Umbilical cord (tissue), 2 donors: ENCODE data around the gene LETM1. TPM values are rescaled to one million over a fixed set of nuclear protein-coding genes. Genes with fewer than 3 reads are reported as not detected.

Experiments
- DNase-seq: peaks from one replicate; pipeline ENCODE4 v3.0.0-alpha.2; 2015; ENCODE audit warnings: low spot score
- total RNA-seq: library from RNA; depleted of rRNA; stranded (reverse); fragments of >200 nt; gene quantifications from one replicate; pipeline ENCODE4 v1.2.3, GENCODE V29; 2014; ENCODE audit warnings: low replicate concordance; ENCODE audit not compliant: insufficient read depth

The LETM1 gene
- total RNA-seq, 1 donor from 2014 or later: 37.6 TPM

DNA sequence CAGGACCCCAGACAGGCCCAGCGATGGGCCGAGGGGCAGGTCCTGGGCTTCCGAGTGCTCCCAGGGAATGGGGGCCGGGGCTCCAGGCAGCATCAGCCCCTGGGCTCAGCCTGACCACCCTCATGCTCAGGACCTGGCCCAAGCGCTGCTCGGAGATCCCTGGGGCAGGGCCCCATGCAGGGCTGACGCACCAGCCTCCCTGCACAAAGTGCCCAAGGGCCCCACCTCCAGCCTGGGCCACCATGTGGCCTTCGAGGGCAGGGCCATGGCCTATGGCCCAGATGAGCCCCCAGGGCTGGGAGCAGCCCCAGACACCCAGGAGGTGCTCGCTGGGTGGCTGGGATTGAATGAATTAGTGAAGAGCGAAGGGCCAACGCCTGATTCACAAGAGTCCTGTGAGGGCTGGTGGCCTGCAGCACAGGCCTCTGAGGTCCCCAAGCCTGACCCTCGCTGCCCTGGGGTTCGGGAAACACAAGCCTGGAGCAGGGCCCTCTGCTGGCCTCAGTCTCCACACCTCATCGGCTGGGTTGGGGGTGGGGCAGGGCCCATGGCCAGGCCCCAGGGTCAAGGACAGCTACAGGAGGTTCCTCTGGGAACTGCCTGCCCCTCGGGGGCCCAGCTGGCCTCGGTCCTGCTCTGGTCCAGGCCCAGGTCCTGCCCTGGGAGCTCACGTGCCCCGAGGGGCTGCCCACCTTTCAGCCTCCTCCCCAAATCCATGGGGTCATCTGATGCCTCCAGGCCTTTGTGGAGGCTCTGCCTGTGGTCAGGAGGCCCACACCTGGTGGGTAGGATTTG lies 76.2 kb downstream of the LETM1 start:
- no peak for DNase-seq

DNA sequence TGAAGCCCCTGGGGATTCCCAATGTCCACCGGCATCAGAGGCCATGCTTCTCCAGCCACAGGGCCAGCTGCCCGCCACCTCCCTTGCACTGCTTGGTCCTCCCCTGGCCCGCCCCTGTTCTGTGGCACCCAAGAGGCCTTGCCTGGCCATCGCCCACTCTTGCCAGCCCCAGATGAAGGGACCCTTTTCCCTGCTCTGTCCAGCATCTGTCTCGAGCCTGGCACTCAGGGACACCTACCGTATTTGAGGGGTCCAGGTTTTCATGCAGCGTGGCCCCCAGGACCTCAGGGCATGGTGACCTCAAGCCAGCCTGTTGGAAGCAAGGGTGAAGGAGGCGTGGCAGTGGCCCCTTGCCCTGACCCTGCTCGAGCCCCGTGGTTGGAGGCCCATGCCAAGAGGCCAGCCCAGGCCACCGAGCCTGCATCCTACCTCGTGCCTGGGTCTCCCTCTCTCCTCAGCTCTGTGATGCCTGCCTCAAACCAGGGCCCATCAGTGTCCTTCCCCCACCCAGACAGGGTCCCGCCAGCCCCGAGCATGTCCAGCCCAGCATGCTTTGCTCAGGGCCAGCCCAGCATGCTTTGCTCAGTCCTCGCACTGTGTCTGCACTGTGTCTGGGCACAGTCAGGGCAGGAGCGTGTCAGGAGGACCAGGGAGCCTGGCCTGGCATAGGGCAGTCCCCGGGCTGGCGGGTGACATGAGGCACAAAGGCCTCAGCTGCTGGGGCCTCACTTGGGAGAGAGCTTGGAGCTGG lies 77.1 kb downstream of the LETM1 start:
- DNase-seq: no peak

- DNase-seq: peak; percentile 77
Measured at GRCh38 chr4:1777822-1778641, 77.9 kb downstream of the LETM1 start.

DNA sequence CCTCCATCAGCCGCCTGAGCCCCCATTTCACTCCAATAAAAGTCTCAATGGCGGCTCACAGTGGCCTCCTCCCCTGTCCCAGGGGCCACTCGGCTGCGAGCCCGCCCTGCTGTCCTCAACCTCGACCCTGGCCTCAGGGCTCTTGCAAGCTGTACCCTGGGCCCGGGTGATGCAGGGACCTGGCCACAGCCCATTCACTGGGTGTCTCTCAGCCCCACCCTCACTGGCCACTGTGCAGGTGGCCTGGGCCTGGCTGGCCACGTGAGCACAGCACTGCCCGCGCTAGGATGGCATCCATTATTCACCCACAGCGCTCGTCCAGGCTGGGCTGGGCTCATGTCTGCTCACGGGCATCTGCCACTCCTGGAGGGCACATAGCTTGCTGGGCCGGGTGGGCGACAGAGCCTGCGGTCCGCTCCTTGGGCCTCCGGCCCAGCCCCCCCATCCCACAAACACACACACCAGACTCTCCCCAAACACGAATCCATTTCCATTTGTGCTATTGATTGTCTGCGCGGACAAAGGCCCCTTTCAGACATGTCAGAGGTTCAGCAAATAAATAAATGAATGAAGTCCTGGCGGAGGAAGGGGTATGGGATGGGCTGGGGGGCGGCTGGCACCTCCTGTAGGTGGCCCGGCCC lies 79.3 kb downstream of the LETM1 start:
- no peak for DNase-seq

DNA sequence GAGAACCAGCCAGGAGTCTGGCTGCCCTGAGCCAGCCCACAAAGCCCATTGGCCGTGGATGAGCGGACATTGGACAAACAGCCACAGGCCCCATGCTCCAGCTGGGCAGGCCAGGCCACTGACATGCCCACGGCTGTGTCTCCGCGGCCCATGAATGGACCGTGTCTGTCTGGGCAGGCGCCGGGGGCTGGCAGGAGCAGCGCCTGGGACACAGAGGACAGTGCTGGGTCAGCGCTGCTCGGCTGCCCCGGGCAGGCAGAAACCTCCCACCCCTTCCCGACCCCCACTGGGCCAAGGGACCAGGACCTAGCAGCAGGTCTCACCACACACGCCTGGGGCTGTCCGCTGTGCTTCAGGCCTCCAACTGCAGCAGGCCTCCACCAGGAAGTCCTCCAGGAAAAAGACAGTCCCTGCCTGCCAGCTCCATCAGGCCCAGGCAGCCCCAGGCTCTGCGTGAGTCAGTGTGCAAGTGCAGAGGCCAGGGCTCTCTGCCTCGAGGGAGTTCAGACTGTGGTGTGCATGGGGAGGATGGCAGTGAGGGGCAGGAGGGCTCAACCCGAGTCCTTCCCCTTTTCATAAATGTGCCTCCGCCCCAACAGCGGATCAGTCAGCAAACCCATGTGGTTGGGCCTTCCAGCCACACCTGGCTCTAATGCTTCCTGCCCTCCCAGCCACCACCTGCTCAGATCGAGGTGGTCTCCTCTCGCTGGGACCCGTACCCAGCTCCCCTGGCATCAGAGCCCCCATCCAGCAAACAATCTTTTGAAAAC lies 80.0 kb downstream of the LETM1 start:
- no peak for DNase-seq

- no peak for DNase-seq
Measured at GRCh38 chr4:1773754-1774153, 82.2 kb downstream of the LETM1 start.

GRCh38 chr4:1772853-1773538 lies 83.0 kb downstream of the LETM1 start:
- peak; percentile 65 for DNase-seq

DNA sequence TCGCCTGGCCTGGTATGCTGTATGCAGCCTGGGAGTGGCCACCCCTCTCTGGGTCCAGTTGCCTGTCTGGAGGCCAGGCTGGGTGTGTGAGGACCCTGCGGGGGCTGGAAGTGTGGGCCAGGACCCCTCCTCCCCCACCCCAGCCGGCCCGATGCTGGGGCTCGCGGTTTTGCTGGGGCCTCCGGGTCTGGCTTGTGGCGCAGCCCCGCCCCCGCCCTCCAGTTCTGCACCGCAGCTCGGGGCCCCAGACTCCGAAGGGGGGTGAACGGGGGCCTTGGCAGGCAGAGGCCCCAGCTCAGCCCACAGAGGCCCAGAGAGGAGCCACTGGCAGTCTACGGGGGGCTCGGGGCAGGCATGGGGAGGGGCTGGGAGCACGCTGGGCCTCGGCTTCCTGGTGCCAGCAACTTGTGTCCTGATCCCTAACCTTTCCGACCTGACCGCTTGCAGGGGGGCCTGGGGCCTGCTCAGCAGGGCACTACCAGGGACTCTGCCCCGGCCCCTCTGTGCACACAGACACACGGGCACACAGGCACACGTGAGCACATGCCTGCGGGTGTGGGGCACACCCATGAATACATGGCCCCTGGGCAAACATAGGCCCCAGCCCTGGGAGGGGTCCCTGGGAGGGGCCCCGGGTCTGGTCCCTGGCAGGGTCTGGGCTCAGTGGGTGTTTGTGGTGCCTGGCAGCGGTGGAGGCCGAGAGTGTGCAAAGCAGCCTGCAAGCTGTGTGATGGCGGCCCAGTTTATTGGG lies 84.2 kb downstream of the LETM1 start:
- DNase-seq: peak; percentile 70

- no peak for DNase-seq
Measured at GRCh38 chr4:1770791-1771231, 85.1 kb downstream of the LETM1 start.

DNA sequence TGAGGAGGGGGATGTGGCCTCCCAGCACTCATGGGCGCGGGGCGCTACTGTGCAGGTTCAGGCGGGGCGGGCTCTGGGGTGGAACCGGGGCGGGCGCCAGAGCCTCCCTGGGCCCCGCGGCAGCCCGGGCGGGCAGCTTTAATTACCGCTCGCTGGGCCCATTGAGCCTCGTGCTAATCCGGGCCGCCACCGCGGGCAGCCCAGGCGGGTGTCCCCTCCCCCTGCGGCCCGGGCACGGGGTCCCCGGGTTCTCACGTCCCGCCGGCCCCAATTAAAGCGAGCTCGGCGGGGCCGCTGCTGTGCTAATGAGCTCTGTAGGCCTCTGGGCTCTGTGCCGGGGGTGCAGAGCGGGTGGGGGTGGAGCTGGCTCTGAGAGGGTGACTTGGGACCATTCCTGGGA lies 85.7 kb downstream of the LETM1 start:
- DNase-seq: no peak

DNA sequence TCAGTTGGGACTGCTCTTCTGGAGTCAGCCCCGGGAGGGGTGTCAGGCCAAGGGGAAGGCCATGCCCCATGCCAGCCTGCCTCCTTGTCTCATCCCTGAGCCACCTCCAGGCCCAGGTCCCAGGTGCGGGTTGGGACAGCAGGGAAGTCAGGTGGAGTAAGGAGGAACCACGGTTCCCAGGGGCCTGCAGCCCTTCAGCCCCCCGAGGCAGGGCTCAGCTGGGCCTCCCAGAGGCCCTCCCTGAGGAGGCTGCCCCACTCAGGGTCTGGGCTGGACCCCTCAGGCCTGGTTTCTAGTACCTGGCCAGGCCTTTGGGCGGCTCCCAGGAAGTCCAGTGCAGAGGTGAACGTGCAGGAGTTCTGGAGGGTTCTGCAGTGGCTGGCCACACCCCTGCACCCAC lies 86.3 kb downstream of the LETM1 start:
- DNase-seq: no peak

DNA sequence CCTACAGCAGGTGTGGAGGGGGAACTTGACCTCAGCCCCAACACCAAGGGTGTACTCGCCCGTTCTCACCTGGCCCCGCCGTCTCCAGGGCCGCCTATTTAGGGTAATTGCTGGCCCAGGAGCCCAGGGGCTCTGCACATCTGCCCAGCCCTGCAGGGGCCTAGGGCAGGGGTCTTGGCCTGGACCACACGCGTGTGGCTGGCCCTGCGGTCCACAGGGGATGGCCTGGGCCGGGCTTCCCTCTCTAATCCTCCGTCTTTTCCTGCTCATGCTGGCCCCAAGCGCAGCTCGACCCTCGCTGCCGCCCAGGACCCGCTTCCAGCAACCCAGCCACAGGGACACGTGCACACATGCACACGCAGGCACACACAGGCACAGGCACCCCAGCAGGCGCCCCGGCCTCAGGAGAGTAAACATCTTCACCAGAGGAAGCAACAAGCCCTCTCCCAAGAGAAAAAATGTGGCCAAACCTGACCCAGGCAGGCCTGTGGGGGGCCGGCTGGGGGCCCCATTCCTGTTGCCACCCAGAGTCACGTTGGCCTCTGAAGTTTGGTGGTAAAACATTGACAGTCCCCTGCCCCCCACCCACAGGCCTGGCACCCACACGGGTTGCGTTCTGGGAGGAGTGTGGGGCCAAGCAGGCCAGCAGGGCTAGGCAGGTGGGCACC lies 87.5 kb downstream of the LETM1 start:
- DNase-seq: peak; percentile 75

DNA sequence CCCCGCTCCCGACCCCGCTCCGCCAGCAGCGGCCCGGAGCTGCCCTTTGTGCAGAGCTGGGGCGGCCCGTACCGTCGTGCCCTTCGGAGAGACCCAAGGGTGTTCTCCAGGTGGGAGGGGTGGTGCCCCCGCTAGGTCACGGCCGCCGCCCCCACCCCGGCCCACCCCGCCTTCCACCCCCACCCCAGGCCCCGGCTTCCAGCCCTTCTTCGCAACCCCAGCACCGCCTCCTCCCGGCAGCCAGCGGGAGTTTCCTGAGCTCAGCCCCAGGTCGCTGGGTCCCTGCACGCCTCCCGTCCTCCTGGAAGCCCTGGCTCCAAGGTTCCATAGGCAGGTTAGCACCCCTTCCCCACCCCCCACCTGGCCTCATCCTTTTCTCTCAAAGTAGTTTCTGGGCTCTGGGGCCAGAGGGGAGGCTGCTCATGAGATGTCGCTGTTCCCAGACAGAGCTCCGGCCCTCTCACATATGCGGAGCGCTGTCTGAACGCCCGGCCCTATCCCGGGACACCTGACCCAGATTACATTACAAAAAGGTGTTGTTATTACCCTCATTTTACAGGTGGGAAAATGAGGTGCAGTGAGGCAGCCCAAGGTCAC lies 88.1 kb downstream of the LETM1 start:
- DNase-seq: no peak

GRCh38 chr4:1767061-1767769 lies 88.7 kb downstream of the LETM1 start:
- DNase-seq: no peak

DNA sequence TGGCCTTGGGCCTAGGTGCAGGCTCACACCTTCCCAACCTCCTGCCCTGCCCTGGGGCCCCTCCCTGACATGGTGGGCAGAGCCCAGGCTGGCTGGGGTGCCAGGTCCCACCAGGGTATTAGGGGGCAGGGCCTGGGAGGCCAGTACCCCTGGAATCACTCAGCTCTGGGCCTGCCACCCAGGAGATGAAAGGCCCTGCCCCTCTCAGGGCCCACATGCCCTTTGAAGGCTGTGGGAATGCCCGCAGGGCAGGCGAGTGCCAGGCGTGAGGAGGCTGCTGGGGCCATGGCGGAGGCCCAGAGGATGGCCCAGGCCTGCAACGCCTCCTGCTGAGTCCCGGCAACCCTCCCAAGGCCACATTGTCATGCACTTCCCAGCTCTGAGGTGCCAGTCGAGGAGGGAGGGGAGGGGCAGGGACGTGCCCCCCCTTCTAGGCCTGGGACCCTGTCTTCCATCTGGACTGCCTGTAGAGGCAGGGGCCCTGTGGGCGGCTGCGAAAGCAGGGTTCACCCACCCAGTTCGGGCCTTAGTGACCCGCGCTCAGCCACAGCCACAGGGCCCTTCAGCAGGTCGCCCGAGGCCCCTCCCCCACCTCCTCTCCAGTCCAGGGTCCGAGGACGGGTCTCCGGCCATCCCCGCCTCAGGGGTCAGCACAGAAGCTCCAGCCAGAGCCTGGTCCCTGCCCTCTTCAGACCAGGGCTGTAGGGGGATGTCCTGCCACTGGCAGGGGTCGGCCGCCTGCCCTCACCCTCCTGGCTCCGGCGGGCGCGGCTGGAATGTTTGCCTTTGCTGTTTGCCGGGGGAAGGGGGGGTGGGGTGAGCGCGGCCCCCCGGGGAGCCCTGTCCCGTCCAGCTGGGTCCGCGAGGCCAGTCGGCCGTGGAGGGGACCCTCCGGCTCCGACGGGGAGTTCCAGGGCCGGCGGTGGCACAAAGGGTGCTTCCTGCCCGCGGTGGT lies 89.6 kb downstream of the LETM1 start:
- no peak for DNase-seq

DNA sequence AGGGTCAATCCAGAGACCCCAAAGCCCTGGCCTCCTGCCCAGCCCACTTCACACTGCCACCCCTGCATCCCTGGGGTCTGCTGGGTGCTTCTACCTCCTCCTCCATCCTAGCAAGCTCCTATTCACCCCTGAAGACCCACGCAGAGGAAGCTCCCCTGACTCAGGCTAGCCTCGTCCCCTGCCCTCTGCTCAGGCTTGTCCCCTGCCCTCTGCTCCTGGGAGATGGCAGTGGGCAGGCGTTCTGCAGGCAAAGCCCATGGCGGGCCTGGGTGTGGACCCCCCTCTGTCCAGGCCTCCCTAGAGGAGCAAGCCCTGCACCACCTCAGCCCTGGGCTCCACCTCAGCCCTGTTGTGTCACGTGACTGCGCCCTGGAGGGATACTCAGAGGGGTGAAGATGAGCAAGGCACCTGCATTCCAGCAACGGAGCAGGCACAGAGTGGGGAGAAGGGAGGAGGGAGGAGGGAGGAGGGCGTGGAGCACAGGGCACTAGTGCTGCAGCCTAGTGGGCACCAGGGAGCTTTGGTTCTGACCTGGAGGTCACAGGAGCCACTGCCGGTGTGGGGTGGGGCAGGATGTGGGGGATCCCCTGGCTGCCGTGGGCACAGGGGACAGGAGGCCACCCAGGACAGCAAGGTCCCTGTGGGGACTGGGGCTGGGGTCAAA lies 90.4 kb downstream of the LETM1 start:
- DNase-seq: no peak
